Activated CD8-positive, alpha-beta memory T cell treated with anti-CD3 and anti-CD28 coated beads, Interleukin-2, amount 50 U/mL, for 24 hours (primary cell): Measurements from ENCODE around the gene AKR1B15.

ENCODE experiments used
- DNase-seq: peaks from one replicate; pipeline ENCODE4 v3.0.0-alpha.2; 2020; ENCODE audit errors: extremely low read depth

Gene AKR1B15

DNA sequence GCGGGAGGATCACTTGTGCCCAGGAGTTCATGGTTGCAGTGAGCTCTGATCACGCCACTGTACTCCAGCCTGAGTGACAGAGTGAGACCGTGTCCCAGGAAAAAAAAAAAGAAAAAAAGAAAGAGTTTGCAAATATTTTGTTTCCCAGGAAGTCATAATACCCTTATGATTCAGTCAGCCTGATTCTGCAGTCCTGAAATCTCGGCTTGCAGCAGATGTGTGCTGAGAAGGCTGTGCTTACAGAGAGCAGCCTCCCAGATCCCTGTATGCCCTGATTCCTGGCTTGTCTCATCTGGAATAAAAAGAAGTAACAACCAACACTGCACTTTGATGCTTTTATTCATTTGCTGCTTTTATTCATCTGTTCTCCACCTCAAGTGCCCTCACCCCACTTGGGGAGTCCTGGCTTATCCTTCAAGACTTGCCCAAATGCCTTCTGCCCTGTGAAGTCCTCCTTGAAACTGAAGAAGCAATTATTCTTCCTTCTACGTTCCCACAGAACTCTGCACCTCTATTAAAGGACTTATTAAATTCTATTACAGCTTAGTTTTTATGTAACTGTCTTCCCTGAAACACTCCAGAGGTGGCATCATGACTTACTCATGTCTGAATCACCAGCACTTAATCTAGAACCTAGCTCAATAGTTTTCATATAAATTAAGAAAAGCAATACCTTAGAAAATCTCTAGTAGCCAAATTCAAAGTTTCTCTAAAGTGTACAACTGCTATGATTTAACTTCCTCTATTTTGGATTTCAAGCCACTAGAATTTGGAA is 70.0 kb downstream of the AKR1B15 start:
- no peak for DNase-seq

DNA sequence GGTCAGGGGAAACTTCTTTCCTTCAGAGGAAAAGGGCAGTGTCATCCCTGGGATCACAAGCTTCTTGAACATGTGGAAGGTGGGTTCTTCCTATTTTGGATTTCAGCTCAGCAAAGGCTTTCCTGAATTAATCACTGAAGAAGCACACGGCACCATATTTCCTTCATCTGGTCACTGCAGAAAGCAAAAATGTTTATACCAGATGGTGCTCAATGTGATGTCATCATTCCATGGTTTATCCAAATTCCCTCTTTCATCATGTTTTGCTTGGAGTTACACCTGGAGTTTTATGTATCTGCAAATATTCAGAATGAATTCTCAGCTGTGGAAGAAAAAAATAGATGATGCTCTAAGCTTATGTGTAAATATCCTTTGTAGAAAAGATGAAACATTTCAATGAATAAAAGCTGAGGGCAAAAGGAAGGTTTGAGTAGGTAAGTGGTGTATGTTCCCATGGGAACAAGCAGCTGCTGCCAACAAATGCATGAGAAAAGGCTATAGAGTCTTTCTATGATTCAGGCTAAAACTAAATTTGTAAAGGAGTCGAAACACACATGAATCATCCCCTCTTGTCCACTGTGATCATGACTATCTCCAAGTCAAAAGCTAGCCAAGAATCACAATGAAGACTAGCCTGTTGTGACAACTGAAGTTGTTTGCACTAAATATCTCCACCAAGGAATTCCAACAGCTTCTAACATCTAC is 70.9 kb downstream of the AKR1B15 start:
- DNase-seq: no peak

DNA sequence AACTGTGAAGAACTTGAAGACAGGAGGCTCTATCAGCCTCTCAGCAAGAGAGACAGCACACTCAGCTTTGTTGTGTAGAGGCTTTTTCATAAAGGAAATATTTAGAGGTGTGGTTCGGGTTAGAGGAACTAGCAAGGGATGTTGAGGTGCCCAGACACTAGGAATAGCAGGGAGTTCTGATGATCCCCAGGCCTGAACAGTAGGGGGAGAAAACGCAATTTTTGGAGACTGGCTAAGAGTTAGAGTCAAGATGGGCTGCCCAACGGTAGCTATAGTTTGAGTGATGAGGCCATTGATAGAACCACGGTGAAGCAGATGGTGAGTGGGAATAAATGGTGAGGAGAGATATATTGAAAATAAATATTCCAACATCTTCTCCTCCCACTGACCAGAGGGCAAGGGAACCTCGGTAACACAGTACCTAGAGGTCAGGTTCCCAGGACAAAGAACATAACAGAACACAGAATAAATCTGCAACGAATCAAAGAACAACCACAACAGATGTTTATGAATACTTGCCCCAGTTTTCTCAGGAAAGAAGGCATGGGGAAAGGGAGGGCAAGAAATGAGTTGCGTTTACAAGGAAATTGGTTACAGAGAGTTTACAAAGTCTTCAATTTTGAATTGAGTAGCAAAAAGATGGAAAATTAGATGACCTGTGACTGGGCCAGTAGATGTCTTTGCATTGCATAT is 73.5 kb downstream of the AKR1B15 start:
- DNase-seq: no peak

DNA sequence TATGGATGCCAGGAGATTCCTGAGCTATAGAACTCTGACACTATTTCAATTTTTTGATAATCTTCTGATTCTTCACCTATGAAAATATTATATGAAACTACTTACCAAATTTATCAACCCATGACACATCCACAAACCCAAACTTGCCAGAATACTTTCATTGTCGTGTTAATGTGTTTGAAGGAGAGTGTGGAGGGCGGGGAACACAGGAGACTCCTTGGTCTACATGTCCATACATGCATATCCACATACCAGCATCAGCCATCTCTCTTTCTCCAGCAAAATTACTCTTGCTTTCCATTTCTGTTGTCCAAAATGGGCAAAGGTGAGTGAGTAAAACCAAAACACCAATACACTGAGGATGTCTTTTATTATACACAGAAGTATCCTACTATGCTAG is 74.3 kb downstream of the AKR1B15 start:
- DNase-seq: no peak

DNA sequence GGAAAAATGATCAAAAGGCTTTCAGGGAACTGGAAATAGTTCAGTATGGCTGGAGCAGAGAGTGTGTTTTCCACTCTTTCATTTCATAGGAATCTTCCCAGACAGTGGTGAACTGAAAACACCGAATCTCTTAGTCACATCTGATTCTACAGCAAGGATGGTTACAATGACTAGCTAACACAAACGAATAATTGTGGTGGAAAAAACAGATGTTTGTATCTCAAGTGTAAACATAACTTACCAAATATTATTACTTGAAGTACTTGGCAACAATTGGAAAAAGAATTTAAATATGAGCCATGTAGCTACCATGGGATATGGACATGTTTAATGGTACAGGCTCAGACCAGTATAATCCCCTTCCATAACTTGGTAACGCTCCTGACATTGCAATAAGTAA is 76.6 kb downstream of the AKR1B15 start:
- no peak for DNase-seq

DNA sequence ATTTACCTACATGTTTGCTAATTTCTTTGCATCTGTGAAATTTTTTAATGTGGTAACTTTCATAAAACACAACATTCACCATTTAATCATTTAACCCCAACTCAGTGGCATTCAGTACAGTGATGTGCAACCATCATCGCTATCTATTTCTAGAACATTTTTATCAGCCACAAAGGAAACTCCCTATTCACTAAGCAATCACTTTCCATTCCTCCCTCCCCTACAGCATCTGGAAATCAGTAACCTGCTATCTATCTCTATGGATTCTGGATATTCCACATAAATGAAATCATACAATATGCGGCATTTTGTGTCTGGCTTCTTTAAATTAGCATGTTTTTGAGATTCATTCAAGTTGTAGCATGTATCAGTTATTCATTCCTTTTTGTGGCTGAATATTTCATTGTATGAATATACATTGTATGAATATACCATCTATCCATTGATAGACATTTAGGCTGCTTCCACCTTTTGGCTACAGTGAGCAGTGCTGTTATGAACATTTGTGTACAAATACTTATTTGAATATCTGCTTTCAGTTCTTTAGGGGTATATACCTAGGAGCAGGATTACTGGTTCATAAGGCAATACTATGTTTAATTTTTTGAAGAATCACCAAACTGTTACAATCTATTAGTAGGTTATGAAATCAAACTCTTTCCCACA is 78.3 kb downstream of the AKR1B15 start:
- no peak for DNase-seq

DNA sequence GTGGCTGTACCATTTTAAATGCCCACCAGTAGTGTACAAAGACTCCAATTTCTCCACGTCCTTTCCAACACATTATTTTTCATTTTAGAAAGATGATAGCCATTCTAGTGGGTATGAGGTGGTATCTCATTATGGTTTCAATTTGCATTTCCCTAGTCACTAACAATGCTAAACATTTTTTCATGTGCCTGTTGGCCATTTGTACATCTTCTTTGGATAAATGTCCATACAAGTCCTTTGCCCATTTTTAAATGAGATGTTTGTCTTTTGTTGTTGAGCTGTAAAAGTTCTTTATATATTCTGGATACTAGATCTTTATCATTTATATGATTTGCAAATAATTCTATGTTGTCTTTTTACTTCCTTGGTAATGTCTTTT is 78.9 kb downstream of the AKR1B15 start:
- DNase-seq: no peak

DNA sequence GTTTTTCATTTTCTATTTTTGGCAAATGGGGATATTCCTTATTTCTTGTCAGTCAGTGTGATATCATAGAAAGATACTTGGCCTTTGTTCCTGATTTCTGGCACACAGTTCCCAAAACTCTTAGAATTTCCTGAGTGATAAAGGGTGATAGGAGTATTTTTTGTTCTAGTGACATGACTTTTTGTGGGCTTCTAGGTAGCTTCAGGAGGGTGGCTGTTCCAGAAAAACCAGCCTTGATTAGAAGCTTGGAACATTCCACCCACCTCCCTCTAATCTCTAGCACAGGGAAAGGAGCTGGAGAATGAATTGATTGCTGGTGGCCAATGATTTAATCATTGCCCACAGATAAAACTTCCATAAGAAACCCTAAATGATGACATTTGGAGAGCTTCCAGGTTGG is 80.5 kb downstream of the AKR1B15 start:
- no peak for DNase-seq
